ENCODE data around the gene ZBTB11.

GRCh38 chr3:101709126-101709525 lies 32.2 kb upstream of the ZBTB11 start:
- TF ChIP-seq EZH2 (IDR thresholded peaks at IDR 0.05; ENCODE audit: borderline replicate concordance, control insufficient read depth, low read depth, low read length) (no peak), NBN (IDR thresholded peaks at IDR 0.05) (no peak), CREB1 (IDR thresholded peaks at IDR 0.05; ENCODE audit: low read depth) (no peak), SUPT20H (IDR thresholded peaks at IDR 0.05; ENCODE audit: borderline replicate concordance, control insufficient read depth, low read depth, low read length) (no peak), DPF2 (IDR thresholded peaks at IDR 0.05) (no peak), CEBPB (IDR thresholded peaks at IDR 0.05; ENCODE audit: borderline replicate concordance in 1 of 2, low read depth in 2 of 2, low read length in 2 of 2) (no peak), NKRF (conservative IDR thresholded peaks at IDR 0.05) (no peak), FOXM1 (IDR thresholded peaks at IDR 0.05; ENCODE audit: low read depth, low read length) (no peak), SIX5 (IDR thresholded peaks at IDR 0.05; ENCODE audit: low read depth, low read length, severe bottlenecking) (no peak), RAD21 (IDR thresholded peaks at IDR 0.05; ENCODE audit: insufficient read depth, low read depth, low read length) (no peak), TCF12 (IDR thresholded peaks at IDR 0.05; ENCODE audit: low read depth, low read length) (no peak)
